Psoas muscle (tissue), 8 donors: ENCODE data around the gene ZNF804B. TPM values are rescaled to one million over a fixed set of nuclear protein-coding genes. Genes with fewer than 3 reads are reported as not detected.

ENCODE experiments used
- ATAC-seq, 4 donors: fragments of 200-7000 bp; cut with Tn5 transposase; one replicate each; pipeline ENCODE4 v1.9.1; 2020; ENCODE audit warnings: moderate library complexity in 3 of 4, mild to moderate bottlenecking in 2 of 4
- DNase-seq, 2 donors: peaks; one replicate each; pipeline ENCODE4 v3.0.0-alpha.2; 2020
- H3K27ac ChIP-seq: fragments of 200-600 bp; one replicate; pipeline ENCODE4 v1.8.0; 2022
- H3K27me3 ChIP-seq, 3 donors: fragments of 200-600 bp in 1 of 3; one replicate each; pipeline versions ENCODE4 v1.6.1 to v1.8.0; 2013 to 2022; ENCODE audit warnings: low read length in 2 of 3, mild to moderate bottlenecking in 2 of 3, moderate library complexity in 1 of 3; ENCODE audit not compliant: insufficient read depth in 3 of 3
- H3K36me3 ChIP-seq, 2 donors: fragments of 200-600 bp in 1 of 2; one replicate each; pipeline versions ENCODE4 v1.6.1 to v1.8.0; 2013 to 2022; ENCODE audit warnings: low read depth in 1 of 2, mild to moderate bottlenecking in 1 of 2, moderate library complexity in 1 of 2; ENCODE audit not compliant: insufficient read depth in 1 of 2
- H3K4me1 ChIP-seq: fragments of 200-600 bp; one replicate; pipeline ENCODE4 v1.8.0; 2022
- H3K4me3 ChIP-seq: fragments of 200-600 bp; one replicate; pipeline ENCODE4 v1.8.0; 2022; ENCODE audit warnings: mild to moderate bottlenecking
- H3K9me3 ChIP-seq: fragments of 200-600 bp; one replicate; pipeline ENCODE4 v1.8.0; 2022
- CTCF ChIP-seq: fragments of 200-600 bp; IDR thresholded peaks from one replicate; pipeline ENCODE4 v1.8.0; 2022; ENCODE audit warnings: antibody characterized with exemption
- WGBS, 3 donors: extraction: QIAGEN DNeasy Blood & Tissue Kit; methylation state at CpG; one replicate each; pipeline versions ENCODE4 v1.1.6 to v1.1.7; 2013; 5-methylcytosine and 5-hydroxymethylcytosine counted together
- intact Hi-C, 2 donors: fragments of 100-400 bp; cut with DNase I; formaldehyde crosslinking; loops; one replicate each; pipeline versions ENCODE4 v1.11.0 to v1.14.2; 2022
- polyA plus RNA-seq, 3 donors: library from polyadenylated mRNA; stranded (reverse); fragments of 200-250 nt; gene quantifications; one replicate each; pipeline ENCODE4 v1.2.3, GENCODE V29; 2013
- total RNA-seq, 4 donors: library from RNA; stranded (reverse); fragmentation: NEBNext Ultra II Directional in 2 of 4; extraction: Animal tissue kit (Norgen Biotek cat#: 25700) in 2 of 4; gene quantifications; one replicate each; pipeline versions ENCODE4 v1.2.1 to v1.2.4, GENCODE V29; 2021 to 2023
- donor health status: healthy with polysubstance abuse.
- donor health status: DM: no; HTN: no; CAD: no; lungs with moderate emphysema.
- donor health status: Bipolar disorder and iron deficiency.
- donor health status: healthy.
- donor health status: DM: yes; HTN: yes; CAD: no.
- donor health status: DM: no; HTN: no; CAD: no.
- donor health status: DM: no; HTN: no; CAD: no.
- donor health status: DM: yes; HTN: yes; CAD: no.

The ZNF804B gene
- total and polyA plus RNA-seq, 7 donors: not detected

GRCh38 chr7:88806280-88807037 lies 47.0 kb downstream of the ZNF804B start:
- Histone ChIP-seq H3K4me1 (no peaks in the 10 kb centered on the region), H3K36me3 (no peaks in the 10 kb centered on the region), H3K27ac (no peak overlapping the region), H3K4me3 (no peak overlapping the region), H3K27me3 (no peaks in the 10 kb centered on the region), H3K9me3 (no peaks in the 10 kb centered on the region)
- ATAC-seq (no peak), DNase-seq (no peak)
- no peak for TF ChIP-seq CTCF
- intact Hi-C loops: no loop called here
- 60 to 69% (median 63%) methylated on average over 2 of the region's 2 CpGs for WGBS, 3 donors

DNA sequence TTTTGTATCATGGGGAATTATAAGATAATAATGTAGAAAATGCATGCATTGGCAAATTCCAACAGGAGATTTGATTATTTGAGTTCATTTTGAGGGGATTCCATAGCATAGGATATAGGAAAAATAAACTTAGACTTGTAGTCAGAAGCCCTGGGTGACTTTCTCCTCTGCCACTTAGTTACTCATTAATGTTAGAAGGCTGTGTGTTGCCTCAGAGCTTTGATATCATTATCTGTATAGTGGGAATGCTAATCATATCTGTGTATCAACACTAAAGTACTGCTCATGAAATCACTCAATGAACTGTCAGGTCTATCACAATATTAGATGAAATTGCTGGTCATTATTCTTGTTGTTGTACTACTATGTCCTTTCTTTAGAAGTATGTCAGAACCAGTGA lies 59.1 kb downstream of the ZNF804B start:
- DNase-seq (no peak), ATAC-seq (no peak)
- TF ChIP-seq CTCF: no peak

GRCh38 chr7:88826222-88826621 lies 66.7 kb downstream of the ZNF804B start:
- 73 to 77% (median 76%) methylated on average over 3 of the region's 3 CpGs for WGBS, 3 donors
- Histone ChIP-seq H3K4me1 (no peaks in the 10 kb centered on the region), H3K36me3 (no peaks in the 10 kb centered on the region), H3K9me3 (no peaks in the 10 kb centered on the region), H3K27ac (no peak overlapping the region), H3K4me3 (no peak overlapping the region), H3K27me3 (no peaks in the 10 kb centered on the region)
- ATAC-seq: no peak
- no peak for TF ChIP-seq CTCF
- intact Hi-C loops: no loop called here
- no peak for DNase-seq

More for the DNA sequence above, 59.1 kb downstream of the ZNF804B start:
- no peaks in the 10 kb centered on the region for H3K4me1 ChIP-seq
- no peaks in the 10 kb centered on the region for H3K27me3 ChIP-seq
- no peak overlapping the region for H3K4me3 ChIP-seq
- intact Hi-C loops: no loop called here
- no peaks in the 10 kb centered on the region for H3K36me3 ChIP-seq
- no peaks in the 10 kb centered on the region for H3K9me3 ChIP-seq
- no peak overlapping the region for H3K27ac ChIP-seq

DNA sequence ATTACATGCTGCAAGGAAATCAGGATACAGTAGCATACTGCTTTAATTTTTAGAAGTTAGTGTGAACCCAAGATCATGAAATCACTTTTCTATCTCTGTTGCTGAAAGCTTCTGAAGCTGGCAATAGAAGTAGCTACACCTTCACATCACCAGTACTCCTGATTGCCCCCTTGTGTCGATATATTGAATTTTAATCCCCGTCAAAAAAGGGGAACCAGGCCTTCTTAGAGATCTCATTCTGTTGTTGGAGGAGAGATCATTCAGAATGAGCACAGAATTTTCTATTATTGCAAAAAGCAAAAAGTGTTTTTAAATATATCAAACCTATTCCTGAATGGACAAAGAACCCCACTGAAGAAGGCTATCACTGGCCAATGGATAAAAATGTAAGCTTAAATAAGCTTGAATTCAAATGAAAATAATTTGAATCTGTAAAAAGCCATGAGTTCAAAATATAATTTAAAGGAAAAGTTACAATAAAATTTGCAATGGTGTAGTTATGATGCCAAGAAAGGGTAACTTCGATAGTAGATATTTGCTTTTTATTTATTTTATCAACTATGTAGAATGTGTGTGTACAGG lies 75.7 kb downstream of the ZNF804B start:
- H3K27ac ChIP-seq: no peak overlapping the region
- no peak for DNase-seq
- H3K9me3 ChIP-seq: no peaks in the 10 kb centered on the region
- WGBS, 3 donors: 25 to 29% (median 26%) methylated on average over 3 of the region's 3 CpGs
- no peaks in the 10 kb centered on the region for H3K36me3 ChIP-seq
- no peak overlapping the region for H3K4me3 ChIP-seq
- H3K4me1 ChIP-seq: no peaks in the 10 kb centered on the region
- intact Hi-C loops: no loop called here
- TF ChIP-seq CTCF: peak; percentile 6
- H3K27me3 ChIP-seq: no peaks in the 10 kb centered on the region
- no peak for ATAC-seq

DNA sequence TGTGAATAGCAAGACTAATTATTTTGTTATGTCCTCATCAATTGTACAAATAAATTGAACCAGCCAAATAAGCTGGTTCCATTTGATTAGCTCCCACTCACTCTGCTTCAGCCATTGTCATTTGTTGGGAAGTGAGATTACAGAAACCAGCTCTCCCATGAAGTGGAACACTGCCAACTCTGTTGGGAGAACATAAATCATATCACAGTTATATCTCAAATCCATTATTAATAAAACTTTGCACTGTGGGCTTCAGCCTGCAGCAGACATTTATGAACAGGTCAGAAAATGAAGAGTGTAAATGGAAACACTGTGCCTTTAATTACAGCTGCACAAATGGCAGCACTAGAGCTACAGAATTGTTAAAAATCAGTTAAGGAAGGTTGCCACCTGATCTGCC lies 82.7 kb downstream of the ZNF804B start:
- Histone ChIP-seq H3K27me3 (no peaks in the 10 kb centered on the region), H3K9me3 (no peaks in the 10 kb centered on the region), H3K4me3 (no peak overlapping the region), H3K36me3 (no peaks in the 10 kb centered on the region), H3K27ac (no peak overlapping the region), H3K4me1 (no peaks in the 10 kb centered on the region)
- no peak for TF ChIP-seq CTCF
- DNase-seq (no peak), ATAC-seq (no peak)
- intact Hi-C loops: no loop called here
